Hematopoietic multipotent progenitor cell treated with erythropoietin and hydrocortisone succinate and interleukin-3 and kit ligand, for 15 days (in vitro differentiated cells): ENCODE measurements around the gene MAPK8IP3.

Source experiments
- DNase-seq: peaks from one replicate; pipeline ENCODE4 v3.0.0-alpha.2; 2015; ENCODE audit warnings: low spot score

MAPK8IP3 gene

DNA sequence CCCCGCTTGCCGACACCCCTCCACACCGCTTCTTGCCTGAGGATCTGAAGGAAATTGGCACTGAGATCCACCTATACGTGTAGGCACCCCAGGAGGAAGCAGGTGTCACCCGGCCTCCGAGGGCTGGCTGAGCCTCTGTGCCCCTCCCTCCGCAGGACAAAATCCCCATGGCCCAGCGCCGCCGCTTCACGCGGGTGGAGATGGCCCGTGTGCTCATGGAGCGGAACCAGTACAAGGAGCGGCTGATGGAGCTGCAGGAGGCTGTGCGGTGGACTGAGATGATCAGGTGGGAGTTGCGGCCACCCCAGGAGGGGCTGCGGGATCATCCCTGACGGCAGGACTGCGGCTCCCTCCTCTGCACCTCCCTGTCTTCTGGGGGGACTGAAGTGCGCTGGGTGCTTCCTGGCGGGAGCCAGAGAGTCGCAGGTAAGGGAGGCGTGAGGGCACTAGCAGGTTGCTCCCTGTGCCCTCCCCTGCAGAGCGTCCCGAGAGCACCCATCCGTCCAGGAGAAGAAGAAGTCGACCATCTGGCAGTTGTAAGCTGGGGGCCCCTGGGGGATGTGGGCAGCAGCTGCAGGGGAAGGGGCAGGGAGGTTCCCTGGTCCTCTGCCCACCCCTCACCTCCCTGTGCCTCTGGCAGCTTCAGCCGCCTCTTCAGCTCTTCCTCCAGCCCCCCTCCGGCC lies 56.3 kb downstream of the MAPK8IP3 start:
- no peak for DNase-seq

DNA sequence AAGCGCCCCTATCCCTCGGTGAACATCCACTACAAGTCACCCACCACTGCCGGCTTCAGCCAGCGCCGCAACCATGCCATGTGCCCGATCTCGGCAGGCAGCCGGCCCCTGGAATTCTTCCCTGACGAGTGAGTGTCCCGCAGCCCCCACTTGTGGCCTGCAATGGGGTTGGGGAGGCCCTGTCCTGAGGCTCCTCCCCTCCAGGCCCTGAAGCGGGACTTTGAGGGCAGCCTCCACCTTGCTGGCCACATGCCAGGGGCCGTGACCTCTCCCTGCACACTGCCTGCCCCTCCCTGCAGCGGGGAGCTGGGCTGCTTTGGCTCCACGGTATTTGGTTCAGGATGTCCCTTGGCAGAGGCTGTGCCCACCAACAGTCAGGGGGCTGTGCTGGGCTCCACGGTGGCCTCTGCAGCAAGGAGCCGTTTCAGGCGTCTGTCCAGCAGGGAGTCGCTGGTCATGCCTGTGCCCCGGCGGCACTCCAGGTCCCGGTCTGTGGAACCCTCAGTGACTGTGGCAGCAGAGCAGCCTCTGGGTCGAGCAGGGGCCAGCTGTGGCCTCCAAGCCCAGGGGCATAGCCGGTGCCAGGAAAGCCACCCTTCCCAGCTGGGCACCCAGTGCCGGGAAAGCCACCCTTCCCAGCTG lies 57.0 kb downstream of the MAPK8IP3 start:
- DNase-seq, result peak; percentile 10

DNA sequence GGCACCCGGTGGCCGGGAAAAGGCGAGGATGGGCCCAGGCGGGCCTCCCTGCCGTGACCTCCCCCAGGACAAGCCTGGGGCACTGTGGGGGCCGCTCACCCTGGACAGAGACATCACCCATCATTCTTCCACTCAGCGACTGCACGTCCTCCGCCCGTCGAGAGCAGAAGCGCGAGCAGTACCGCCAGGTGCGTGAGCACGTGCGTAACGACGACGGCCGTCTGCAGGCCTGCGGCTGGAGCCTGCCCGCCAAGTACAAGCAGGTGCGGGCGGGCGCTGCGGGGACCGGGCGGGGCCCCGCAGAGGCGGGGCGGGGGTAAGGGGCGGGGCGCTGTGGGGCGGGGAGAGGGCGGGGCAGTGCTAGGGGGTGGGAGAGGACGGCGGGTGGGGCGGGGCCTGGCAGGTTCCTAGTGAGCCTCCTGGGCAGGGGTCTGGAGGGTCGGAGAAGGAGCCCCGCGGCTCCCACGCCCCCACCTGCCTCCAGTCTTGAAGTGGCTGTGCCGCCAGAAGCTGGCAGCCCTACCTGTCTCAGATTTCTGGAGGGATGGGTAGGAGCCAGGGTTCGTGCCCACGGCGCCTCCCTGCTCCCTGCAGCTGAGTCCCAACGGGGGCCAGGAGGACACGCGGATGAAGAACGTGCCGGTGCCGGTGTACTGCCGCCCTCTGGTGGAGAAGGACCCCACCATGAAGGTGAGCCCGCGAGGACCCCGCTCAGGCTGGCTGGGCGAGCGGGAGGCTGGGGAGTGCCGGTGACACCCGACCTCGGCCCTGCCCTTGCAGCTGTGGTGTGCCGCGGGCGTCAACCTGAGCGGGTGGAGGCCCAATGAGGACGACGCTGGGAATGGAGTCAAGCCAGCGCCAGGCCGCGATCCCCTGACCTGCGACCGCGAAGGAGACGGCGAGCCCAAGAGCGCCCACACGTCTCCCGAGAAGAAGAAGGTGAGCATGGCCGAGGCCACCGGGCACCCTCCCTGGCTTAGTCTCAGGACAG lies 57.8 kb downstream of the MAPK8IP3 start:
- DNase-seq, result no peak

DNA sequence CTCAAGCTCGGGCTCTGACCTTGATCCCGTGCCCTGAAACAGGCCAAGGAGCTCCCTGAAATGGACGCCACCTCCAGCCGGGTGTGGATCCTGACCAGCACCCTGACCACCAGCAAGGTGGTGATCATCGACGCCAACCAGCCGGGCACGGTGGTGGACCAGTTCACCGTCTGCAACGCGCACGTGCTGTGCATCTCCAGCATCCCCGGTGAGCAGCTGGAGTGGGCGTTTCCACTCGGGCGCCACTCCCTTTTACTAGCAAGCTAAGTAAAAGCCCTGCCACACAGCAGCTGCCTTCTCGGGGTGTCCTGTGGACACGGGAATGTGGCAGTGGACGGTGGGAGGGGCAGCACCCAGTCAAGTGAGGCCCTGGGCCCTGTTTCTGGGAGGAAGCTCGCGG lies 59.0 kb downstream of the MAPK8IP3 start:
- DNase-seq, result no peak

DNA sequence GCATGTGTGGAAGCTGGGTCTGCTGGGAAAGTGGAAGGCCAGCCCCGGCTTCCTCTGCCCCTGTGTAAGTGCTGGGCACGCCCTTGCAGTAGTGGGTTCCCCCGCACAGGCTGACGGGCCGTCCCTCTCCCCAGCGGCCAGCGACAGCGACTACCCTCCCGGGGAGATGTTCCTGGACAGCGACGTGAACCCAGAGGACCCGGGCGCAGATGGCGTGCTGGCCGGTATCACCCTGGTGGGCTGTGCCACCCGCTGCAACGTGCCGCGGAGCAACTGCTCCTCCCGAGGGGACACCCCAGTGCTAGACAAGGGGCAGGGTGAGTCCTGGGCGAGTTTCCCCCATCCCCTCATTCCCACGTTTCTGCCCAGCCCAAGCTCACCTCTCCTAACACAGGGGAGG lies 59.8 kb downstream of the MAPK8IP3 start:
- no peak for DNase-seq

DNA sequence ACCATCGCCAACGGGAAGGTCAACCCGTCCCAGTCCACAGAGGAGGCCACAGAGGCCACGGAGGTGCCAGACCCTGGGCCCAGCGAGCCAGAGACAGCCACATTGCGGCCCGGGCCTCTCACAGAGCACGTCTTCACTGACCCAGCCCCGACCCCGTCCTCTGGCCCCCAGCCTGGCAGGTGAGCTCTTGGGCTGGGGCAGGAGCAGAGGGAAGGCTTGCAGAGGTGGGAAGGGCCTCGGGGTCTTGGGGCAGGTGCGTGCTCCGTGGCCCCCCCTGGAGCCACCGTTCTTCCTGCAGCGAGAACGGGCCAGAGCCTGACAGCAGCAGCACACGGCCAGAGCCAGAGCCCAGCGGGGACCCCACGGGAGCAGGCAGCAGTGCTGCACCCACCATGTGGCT lies 60.2 kb downstream of the MAPK8IP3 start:
- no peak for DNase-seq

DNA sequence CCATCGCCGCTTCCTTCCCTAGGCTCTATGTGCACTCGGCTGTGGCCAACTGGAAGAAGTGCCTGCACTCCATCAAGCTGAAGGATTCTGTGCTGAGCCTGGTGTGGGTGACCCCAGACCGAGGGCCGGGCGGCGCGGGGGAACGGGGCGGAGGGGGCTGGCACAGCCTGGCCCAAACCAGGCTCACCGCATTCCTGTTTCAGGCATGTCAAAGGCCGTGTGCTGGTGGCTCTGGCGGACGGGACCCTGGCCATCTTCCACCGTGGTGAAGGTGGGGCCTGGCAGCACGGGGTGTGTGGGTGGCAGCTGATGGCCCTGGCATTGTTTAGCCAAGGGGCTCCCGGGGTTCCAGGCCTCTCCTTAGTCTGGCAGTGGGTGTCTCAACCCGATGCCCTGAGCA lies 60.7 kb downstream of the MAPK8IP3 start:
- no peak for DNase-seq

DNA sequence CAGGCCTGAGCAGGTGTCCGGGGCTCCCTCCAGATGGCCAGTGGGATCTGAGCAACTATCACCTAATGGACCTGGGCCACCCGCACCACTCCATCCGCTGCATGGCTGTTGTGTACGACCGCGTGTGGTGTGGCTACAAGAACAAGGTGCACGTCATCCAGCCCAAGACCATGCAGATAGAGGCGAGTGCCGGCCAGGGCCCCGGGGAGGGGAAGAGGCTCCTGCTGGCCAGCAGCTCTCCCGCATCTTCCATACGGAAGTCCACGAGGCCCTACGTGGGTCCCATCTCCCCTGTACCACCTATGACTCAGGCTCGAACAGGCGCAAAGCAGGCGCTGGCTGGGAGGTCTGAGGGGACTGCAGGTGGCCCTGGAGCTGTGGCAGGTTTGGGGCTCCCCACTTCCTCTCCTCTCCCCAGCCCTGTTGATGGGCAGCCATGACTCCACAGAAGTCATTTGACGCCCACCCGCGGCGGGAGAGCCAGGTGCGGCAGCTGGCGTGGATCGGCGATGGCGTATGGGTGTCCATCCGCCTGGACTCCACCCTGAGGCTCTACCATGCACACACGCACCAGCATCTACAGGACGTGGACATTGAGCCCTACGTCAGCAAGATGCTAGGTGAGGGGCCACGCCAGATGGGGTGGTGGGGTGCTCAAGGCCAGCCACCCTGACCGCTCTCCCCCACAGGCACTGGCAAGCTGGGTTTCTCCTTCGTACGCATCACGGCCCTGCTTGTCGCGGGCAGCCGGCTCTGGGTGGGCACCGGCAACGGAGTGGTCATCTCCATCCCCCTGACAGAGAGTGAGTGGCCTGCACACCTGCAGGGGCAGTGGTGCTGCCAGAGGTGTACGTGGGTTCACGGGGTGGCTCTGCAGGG lies 61.4 kb downstream of the MAPK8IP3 start:
- no peak for DNase-seq

DNA sequence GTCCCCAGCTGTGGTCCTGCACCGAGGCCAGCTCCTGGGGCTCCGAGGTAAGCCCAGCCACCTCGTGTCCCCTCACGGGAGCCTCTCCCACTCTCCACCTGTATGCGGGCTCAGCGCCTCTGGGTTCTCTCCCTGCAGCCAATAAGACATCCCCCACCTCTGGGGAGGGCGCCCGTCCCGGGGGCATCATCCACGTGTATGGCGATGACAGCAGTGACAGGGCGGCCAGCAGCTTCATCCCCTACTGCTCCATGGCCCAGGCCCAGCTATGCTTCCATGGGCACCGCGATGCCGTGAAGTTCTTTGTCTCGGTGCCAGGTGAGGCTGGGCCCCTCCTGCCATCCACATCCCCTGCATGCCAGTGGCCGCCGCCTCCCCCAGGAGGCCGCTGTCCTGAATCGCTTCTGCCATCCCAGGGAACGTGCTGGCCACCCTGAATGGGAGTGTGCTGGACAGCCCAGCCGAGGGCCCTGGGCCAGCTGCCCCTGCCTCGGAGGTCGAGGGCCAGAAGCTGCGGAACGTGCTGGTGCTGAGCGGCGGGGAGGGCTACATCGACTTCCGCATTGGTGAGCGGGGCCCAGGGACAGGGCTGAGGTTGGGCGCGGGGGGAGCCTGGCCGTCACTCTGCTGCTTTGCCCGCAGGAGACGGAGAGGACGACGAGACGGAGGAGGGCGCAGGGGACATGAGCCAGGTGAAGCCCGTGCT lies 62.2 kb downstream of the MAPK8IP3 start:
- DNase-seq, result no peak

DNA sequence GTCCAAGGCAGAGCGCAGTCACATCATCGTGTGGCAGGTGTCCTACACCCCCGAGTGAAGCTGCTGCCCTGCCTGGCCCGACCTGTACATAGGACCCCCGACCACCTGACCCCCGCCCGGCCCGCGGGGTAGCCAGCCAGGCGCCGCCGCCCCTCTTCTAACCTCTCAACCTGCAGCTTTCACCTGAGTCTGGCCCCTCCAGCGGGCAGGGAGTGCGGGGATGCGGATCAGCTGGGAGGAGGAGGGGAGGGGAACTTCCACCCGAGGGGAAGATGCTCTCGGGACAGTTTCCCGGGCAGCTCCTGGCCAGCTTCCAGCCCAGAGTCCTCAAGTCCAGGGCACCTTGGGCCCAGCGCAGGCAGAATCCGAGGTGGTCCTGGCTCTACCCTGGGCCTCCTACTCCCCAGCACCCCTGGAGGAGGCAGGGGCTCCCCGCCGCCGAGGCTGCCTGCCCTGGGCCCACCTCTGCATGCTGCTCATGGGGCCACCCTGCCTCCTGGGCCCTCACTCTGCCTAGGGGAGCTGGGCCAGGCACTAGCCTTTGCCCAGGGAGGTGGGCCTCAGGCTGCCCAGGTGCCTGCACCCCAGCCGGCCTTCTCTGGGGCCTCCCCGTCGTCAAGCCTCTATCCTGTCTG lies 62.9 kb downstream of the MAPK8IP3 start:
- no peak for DNase-seq

DNA sequence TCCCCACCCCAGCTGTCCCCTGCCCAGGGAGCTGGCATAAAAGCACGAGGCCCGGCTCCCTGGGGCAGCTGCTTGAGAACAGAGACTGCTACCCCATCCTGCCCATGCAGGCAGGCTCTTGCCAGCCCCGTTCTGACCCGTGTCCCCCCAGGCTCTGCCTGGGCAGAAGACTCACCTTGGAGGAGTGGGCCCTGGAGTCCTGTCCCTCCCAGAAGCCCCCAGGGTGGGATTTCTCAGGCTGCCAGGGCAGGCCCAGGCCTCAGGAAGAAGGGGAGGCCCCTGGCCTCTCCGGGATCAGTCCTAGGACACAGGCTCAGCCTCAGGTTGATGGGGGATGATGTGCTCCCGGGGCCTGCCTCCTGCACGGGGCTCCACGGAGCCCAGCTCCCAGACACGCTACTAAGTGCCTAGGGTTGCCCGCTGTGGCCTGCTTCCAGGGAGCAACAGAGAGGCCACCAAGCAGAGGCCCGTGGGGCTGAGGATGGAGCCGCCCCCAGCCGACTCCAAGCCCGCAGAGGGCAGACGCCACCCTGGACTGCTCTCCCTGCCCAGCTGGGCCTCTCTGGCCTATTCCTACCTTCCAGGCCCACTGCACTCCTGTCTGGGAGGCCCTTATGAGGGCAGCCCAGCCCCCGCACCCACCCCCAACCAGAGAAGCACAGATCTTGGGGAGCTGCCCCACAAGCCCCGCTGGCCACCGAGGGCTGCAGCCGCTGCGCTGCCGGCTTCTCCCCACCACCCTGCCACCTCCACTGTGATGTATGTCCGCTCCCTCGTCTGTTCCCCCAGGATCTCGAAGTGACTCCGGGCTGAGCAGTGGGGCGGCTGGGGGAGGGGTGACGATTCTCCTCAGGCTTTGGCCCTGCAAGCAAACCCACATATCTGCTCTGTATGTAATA lies 63.7 kb downstream of the MAPK8IP3 start:
- no peak for DNase-seq

DNA sequence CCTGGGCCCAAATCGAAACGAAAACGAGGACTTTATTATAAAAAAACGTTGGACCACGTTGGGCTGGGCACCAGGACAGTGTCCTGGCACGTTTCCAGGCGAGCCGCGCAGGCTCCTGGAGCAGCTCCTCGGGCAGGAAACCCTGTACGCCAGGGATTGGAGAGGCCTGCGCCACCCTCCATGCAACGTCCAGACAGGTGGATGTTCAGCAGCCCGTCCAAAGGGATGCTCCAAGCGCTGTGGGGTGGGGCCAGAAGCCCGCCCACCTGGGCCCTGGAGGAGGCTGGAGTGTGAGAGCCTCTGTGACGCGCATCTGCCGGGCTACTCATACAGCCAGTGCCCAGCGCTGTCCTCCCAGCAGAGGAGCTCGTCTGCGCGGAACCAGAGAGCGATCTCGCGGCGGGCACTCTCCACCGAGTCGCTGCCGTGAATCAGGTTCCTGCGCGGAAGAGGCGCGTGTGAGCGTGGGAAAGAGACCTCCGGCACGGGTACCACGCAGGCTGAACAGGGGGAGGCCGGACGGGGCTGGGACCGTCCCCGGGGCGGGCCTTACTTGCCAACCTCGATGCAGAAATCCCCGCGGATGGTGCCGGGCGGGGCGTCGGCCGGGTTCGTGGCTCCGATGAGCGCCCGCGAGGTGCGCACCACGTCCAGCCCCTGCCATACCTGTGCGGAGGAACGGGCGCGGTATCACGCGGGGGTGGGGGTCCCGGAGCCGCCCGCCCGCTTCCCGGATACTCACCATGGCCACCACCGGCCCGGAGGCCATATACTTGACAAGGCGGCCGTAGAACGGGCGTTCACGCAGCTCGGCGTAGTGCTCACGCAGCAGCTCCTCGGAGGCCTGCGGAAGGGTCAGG lies 64.6 kb downstream of the MAPK8IP3 start:
- DNase-seq, result peak; percentile 4

DNA sequence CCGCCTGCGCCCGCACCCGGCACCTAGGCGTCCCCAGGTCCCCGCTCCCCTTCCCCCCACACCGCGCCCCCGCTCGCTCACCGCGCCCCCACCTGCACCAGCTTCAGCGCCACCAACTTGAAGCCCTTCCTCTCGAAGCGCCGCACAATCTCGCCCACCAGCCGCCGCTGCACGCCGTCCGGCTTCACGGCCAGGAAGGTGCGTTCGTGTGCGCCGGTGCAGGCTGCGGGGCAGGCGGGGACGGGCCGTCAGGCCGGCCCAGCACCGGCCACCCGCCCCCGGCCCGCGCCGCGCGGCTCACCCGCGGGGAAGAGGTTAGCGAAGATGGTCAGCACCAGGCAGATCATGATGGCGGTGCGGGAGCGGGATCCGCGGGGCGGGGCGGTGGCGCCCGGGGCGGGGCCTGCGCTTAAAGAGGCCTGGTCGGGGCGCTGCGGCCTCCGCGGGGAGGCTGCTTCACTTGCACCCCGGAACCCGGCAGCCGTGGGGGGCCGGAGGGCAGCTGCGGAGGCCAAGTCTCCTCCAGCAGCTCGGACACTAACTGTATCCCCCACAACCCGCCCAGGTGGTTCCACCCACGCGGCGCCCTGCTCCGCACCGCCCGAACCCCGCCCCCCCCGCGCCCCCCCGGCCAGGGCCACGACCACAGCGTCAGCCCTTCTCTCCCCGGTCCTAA lies 65.3 kb downstream of the MAPK8IP3 start, which contains the start of gene NME3:
Gene NME3 (minus strand): TSS at position 356 of the 676 bp plus-strand sequence. CDS start 9 bp downstream, at position 347.
- peak; percentile 61 for DNase-seq

DNA sequence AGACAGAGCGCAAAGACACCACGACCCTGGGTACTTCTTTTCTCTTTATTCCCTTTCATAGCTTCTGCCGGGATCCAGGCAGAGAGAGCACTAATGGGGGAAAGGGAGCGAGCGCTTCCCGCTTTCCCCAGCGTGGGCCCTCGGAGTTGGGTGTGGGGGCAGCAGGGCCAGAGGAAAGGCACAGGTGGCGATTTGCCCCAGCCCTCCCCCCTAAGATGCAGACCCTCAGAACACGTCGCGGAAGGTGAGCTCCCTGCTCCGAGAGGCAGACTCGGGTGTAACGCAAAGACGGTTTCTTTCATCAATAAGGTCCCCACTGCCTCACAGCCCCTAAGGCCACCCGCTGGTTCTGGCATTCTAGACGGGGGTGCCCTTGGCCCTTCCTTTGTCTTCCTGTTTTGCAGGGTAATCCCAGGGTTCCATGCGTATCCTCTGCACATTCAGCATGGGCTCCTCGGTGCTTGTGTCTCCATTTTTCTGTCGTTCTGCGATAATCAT lies 65.9 kb downstream of the MAPK8IP3 start:
- no peak for DNase-seq

DNA sequence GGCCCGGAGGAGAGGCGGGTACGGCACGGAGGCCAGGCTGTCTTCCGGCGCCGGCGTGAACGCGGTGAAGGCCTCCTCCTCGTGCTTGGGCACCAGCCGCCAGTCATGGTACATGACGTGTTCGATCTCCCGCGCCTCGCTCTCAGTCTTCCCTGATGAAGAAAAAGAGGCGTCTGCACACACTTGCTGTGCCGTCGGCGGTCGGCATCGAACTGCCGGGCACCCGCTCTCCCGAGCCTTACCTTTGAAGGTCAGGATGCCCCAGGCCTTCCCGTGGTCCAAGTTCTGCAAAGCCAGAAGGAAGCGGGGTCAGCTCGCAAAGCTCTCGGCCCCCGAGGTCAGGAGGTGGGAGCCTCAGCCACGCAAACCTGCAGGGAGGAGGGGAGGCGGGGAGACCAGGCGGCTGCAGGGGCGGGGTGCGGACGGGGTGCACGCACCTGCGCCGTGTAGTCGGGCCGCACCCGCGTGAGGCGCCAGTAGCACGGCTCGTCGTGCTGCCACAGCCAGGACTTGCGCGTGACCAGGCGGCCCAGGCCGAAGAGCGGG lies 66.4 kb downstream of the MAPK8IP3 start, which contains the start of gene EME2:
Gene EME2 (plus strand): TSS at position 449 of the 546 bp plus-strand sequence. CDS start 418 bp downstream, outside the sequence.
- peak; percentile 35 for DNase-seq

DNA sequence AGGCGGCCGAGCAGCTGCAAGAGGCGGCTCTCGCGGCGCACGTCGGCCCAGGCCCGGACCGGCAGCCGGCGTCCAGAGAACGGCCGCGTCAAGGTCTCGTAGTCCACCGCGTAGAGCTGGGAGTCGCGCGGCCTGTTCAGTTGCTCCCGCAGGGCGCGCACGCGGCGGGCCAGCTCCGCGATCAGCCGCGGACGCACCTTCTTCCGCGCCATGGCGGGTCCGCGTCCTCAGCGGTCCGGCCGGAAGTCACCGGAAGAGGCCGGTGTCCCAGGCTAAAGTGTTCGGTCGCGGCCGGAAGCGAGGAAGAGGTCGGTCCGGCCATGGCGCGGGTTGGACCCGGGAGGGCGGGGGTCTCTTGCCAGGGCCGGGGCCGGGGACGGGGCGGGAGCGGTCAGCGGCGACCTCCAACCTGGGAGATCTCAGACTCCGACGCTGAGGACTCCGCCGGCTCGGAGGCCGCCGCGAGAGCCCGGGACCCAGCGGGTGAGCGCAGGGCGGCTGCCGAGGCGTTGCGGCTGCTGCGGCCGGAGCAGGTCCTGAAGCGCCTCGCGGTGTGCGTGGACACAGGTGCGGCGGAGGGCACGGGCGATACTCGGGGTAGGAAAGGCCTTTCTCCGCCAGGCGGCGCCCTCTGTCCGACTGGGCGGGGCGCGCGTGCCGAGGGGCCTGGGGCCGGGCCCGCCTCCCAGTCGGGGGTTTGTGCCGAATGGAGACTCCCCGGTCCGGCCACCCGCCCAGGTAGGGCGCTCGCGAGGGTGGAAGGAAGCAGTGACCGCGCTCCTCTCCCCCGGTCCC lies 67.1 kb downstream of the MAPK8IP3 start, which contains the start of gene MRPS34:
Gene MRPS34 (minus strand): TSS at position 227 of the 795 bp plus-strand sequence. CDS start 15 bp downstream, at position 212.
- peak; percentile 83 for DNase-seq
